ENCODE results near the gene AGAP1.

DNA sequence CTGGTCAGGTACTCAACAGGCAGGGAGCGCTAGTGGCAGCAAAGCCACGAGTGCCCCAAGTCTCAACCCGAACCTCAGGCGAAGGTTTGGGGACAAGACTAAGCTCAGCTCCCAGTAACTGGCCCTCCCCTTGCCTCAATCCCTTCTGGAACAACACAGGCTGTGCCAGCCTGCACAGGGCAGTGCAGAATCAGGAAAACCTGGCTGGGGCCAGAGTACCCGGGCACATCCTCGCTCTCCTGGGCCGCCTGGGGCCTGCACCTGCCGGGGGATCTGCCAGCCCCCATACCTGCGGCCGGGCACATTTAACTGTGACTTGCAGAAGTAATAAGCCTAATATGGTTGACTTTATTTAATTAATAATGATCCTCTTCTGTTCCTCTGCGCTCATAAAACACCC, 613.7 kb downstream of the AGAP1 start:
- TF ChIP-seq, protein P1, sequence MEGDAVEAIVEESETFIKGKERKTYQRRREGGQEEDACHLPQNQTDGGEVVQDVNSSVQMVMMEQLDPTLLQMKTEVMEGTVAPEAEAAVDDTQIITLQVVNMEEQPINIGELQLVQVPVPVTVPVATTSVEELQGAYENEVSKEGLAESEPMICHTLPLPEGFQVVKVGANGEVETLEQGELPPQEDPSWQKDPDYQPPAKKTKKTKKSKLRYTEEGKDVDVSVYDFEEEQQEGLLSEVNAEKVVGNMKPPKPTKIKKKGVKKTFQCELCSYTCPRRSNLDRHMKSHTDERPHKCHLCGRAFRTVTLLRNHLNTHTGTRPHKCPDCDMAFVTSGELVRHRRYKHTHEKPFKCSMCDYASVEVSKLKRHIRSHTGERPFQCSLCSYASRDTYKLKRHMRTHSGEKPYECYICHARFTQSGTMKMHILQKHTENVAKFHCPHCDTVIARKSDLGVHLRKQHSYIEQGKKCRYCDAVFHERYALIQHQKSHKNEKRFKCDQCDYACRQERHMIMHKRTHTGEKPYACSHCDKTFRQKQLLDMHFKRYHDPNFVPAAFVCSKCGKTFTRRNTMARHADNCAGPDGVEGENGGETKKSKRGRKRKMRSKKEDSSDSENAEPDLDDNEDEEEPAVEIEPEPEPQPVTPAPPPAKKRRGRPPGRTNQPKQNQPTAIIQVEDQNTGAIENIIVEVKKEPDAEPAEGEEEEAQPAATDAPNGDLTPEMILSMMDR (IDR thresholded peaks at IDR 0.05), result no peak
- no peak for TF ChIP-seq POLR2A (IDR thresholded peaks at IDR 0.05)

Measured in heart left ventricle (tissue), 13 donors.